Heart left ventricle (tissue), 16 donors: ENCODE measurements around the gene YWHAH. TPM values are rescaled to one million over a fixed set of nuclear protein-coding genes. Genes with fewer than 3 reads are reported as not detected.

Experiments
- ATAC-seq, 4 donors: fragments of 200-7000 bp; cut with Tn5 transposase; one replicate each; pipeline ENCODE4 v1.9.1; 2020 to 2022; ENCODE audit warnings: moderate library complexity in 4 of 4, mild to moderate bottlenecking in 3 of 4, moderate number of reproducible peaks in 1 of 4
- DNase-seq, 5 donors: peaks; one replicate each; pipeline ENCODE4 v3.0.0-alpha.2; 2020
- H3K27ac ChIP-seq, 12 donors: fragments of 200-600 bp; sonication (generic) in 4 of 12; one replicate each; pipeline versions ENCODE4 v1.5.0 to v1.8.0; 2016 to 2022; ENCODE audit warnings: mild to moderate bottlenecking in 2 of 12
- H3K27me3 ChIP-seq, 9 donors: fragments of 200-600 bp; sonication (generic) in 2 of 9; one replicate each; pipeline versions ENCODE4 v1.5.1 to v1.8.0; 2016 to 2022; ENCODE audit warnings: mild to moderate bottlenecking in 3 of 9
- H3K36me3 ChIP-seq, 9 donors: fragments of 200-600 bp; sonication (generic) in 2 of 9; one replicate each; pipeline versions ENCODE4 v1.5.0 to v1.8.0; 2018 to 2022; ENCODE audit warnings: mild to moderate bottlenecking in 2 of 9
- H3K4me1 ChIP-seq, 12 donors: fragments of 200-600 bp; sonication (generic) in 4 of 12; one replicate each; pipeline versions ENCODE4 v1.5.0 to v1.8.0; 2016 to 2022; ENCODE audit warnings: mild to moderate bottlenecking in 3 of 12
- H3K4me3 ChIP-seq, 12 donors: fragments of 200-600 bp; sonication (generic) in 4 of 12; one replicate each; pipeline versions ENCODE4 v1.5.0 to v1.8.0; 2017 to 2022; ENCODE audit warnings: mild to moderate bottlenecking in 9 of 12, moderate library complexity in 4 of 12
- H3K9me3 ChIP-seq, 12 donors: fragments of 200-600 bp; sonication (generic) in 4 of 12; one replicate each; pipeline versions ENCODE4 v1.5.0 to v1.8.0; 2016 to 2022; ENCODE audit warnings: mild to moderate bottlenecking in 1 of 12
- CTCF ChIP-seq, 12 donors: fragments of 200-600 bp; sonication (generic) in 4 of 12; IDR thresholded peaks; one replicate each; pipeline versions ENCODE4 v1.5.0 to v1.8.0; 2018 to 2022; ENCODE audit warnings: antibody characterized with exemption in 12 of 12, mild to moderate bottlenecking in 5 of 12
- POLR2A ChIP-seq, 2 donors: fragments of 450-650 bp; IDR thresholded peaks; one replicate each; pipeline ENCODE4 v1.6.1; 2017; ENCODE audit warnings: antibody characterized with exemption in 2 of 2, mild to moderate bottlenecking in 2 of 2, moderate library complexity in 2 of 2
- WGBS, 4 donors: extraction: QIAGEN DNeasy Blood & Tissue Kit in 2 of 4; methylation state at CpG; one replicate each; pipeline versions ENCODE4 v1.1.5 to v1.1.7; 2013 to 2018; 5-methylcytosine and 5-hydroxymethylcytosine counted together
- intact Hi-C, 10 donors: fragments of 100-400 bp; cut with DNase I; formaldehyde crosslinking; loops; one replicate each; pipeline versions ENCODE4 v1.11.1 to v1.14.2; 2022
- polyA plus RNA-seq, 2 donors: library from polyadenylated mRNA; stranded (reverse); fragments of 200-250 nt; gene quantifications; one replicate each; pipeline ENCODE4 v1.2.3, GENCODE V29; 2013
- total RNA-seq, 9 donors: library from RNA; depleted of rRNA in 2 of 9; stranded (reverse); fragments of >200 nt in 2 of 9; fragmentation: NEBNext Ultra II Directional in 3 of 9; extraction: Animal tissue kit (Norgen Biotek cat#: 25700) in 3 of 9; gene quantifications; one replicate each; pipeline versions ENCODE4 v1.1.0 to v1.2.4, GENCODE V29; 2016 to 2023
- donor health status: ischemic (EF 13 %, LVEDD 7.1; RV severe dilation, severe dysfunction).
- donor health status: healthy with polysubstance abuse.
- donor health status: DM: no; HTN: yes; CAD: no.
- donor health status: DM: no; HTN: no; CAD: no.
- donor health status: ischemic (EF 25% LVEDD 6.9; RV normal size, moderate dysfunction).
- donor health status: ischemic (EF 25% LVEDD 5.7; RV mildly dilated, moderate dysfunction).
- donor health status: healthy.
- donor health status: DM: yes; HTN: yes; CAD: no.
- donor health status: ischemic (EF 35%, LVEDD 5.7; RV mildly dilated, moderate dysfunction).
- donor health status: nonischemic (EF 11% LVEDD 7.7; RV severe dilation, severe dysfunction).
- donor health status: DM: yes; HTN: yes; CAD: no.
- donor health status: PGD.
- donor health status: ischemic (EF 29% LVEDD 5.4; RV normal size, mild dysfunction).
- donor health status: nonischemic (EF 23%, LVEDD 6.1; RV moderate dilation, normal function).

The YWHAH gene
- total and polyA plus RNA-seq, 11 donors = 47.2 to 126 (median 84.1) TPM

DNA sequence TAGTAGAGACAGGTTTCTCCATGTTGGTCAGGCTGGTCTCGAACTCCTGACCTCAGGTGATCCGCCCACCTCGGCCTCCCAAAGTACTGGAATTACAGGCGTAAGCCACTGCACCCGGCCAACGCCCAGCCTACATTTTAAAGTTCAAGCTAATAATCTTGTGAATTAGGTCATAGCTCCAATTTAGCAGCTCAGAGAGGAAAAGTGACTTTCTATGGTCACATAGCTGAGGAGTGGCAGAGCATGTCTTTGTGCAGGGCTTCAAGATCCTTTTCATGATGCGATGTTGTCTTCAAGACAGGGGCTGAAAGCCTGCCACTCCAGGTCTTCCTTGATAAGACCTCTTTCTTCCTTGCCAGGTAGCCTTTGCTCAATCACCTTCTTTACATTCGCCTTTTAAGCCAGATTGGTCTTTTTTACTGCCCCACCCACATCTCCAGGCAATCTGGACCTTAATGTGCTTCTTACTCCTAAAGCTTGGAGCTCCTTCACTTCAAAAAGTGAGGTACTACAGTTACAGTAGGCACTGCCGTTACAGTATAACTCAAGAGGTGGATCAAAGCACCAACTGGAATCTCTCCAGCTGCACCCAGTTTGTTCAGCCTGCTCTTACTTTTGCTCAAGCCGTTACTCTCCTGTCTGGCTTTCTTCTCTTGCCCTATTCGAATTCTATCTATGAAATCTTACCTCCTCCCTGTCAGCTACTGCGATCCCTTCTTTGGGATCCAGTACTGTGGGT, 18.2 kb downstream of the YWHAH start:
- no peak for DNase-seq
- TF ChIP-seq CTCF (IDR thresholded peaks at IDR 0.05) = no peak
- no peak for TF ChIP-seq POLR2A (IDR thresholded peaks at IDR 0.05)
- intact Hi-C loops = loop anchor here in 2 of 10 donors (10.0 kb wide), 2 partner anchors 88 to 298 kb away; partner anchors contain the start of gene PISD (in 1 of the 2)

GRCh38 chr22:31968022-31968421, 23.7 kb downstream of the YWHAH start:
- peaks cover 0 to 13% (median 8%) of the 10 kb centered on the region in 12 donors for H3K4me1 ChIP-seq
- H3K4me3 ChIP-seq = no peak overlapping the region
- H3K9me3 ChIP-seq = no peaks in the 10 kb centered on the region
- ATAC-seq = no peak
- H3K36me3 ChIP-seq = no peaks in the 10 kb centered on the region
- 88 to 95% (median 93%) methylated on average over 9 of the region's 9 CpGs for WGBS, 4 donors
- intact Hi-C loops = loop anchor here in 2 of 10 donors (5.0 to 10.0 kb wide), 3 partner anchors 93 to 303 kb away; partner anchors contain the start of gene PISD (in 1 of the 2)
- H3K27ac ChIP-seq = no peak overlapping the region
- no peaks in the 10 kb centered on the region for H3K27me3 ChIP-seq
- TF ChIP-seq CTCF (IDR thresholded peaks at IDR 0.05) (no peak), POLR2A (IDR thresholded peaks at IDR 0.05) (no peak)
- no peak for DNase-seq

More for the DNA sequence above, 18.2 kb downstream of the YWHAH start:
- Histone ChIP-seq H3K27me3 (no peaks in the 10 kb centered on the region), H3K4me3 (no peak overlapping the region), H3K4me1 (peaks cover 0 to 7% (median 0%) of the 10 kb centered on the region in 12 donors), H3K36me3 (peaks cover 0 to 13% (median 11%) of the 10 kb centered on the region in 9 donors), H3K27ac (peak overlapping the region in 4 of 12 donors; percentile 50 to 71 (median 63)), H3K9me3 (no peaks in the 10 kb centered on the region)
- no peak for ATAC-seq
- 73 to 84% (median 81%) methylated on average over 12 of the region's 12 CpGs for WGBS, 4 donors

DNA sequence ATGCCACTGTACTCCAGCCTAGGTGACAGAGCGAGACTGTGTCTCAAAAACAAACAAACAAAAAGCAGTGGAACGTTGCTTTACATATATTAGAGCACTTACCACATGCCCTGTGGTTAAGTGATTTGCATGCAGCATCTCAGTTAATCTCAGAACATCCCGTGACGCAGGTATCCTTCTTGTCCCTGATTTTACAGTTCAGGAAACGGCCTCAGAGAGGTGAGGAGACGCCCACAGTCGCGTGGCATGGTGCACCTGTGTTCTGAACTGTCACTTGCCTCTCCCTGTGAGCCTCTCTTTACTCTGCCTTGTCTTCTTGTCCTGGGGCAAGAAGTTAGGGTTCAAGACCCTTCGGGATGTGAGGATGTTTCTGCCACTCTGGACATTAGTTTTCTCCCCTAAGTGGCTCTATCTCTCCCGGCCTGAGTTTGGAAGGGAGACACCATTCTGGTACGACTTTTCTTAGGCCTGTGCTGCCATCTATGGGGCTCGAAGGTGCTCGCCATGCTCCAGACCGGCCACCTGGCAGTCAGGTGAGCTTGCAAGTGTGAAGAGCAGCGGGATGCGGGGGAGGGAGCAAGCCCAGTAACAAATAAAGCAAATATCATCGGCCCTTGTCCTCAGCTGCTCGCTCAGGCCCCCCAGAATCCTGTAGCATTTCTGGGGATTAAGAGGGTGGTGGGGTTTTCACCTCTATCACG, 25.6 kb downstream of the YWHAH start:
- WGBS, 4 donors = 35 to 42% (median 38%) methylated on average over 19 of the region's 19 CpGs
- no peak for TF ChIP-seq POLR2A (IDR thresholded peaks at IDR 0.05)
- TF ChIP-seq CTCF (IDR thresholded peaks at IDR 0.05) = peak in 5 of 12 donors; percentile 18 to 66 (median 45)
- H3K4me3 ChIP-seq = peak overlapping the region in 11 of 12 donors; percentile 21 to 63 (median 47)
- no peak overlapping the region for H3K27ac ChIP-seq
- DNase-seq (peak in 4 of 5 donors; percentile 47 to 55 (median 52)), ATAC-seq (peak; percentile 76 to 85 (median 80))
- no peaks in the 10 kb centered on the region for H3K36me3 ChIP-seq
- intact Hi-C loops = loop anchor here in 9 of 10 donors (1.0 to 10.0 kb wide), 13 partner anchors 95 to 505 kb away; partner anchors contain the start of genes RFPL2 (in 6 of the 9), FBXO7 (in 5 of the 9) and PISD (in 2 of the 9)
- H3K27me3 ChIP-seq = no peaks in the 10 kb centered on the region
- no peaks in the 10 kb centered on the region for H3K9me3 ChIP-seq
- H3K4me1 ChIP-seq = peaks cover 0 to 13% (median 7%) of the 10 kb centered on the region in 12 donors
